ENCODE results near the gene HNF1B. TPM values are rescaled to one million over a fixed set of nuclear protein-coding genes. Genes with fewer than 3 reads are reported as not detected.

Gene HNF1B
- total RNA-seq, 6 experiments from 2014 or later: 5.2 to 7.0 (median 5.7) TPM

DNA sequence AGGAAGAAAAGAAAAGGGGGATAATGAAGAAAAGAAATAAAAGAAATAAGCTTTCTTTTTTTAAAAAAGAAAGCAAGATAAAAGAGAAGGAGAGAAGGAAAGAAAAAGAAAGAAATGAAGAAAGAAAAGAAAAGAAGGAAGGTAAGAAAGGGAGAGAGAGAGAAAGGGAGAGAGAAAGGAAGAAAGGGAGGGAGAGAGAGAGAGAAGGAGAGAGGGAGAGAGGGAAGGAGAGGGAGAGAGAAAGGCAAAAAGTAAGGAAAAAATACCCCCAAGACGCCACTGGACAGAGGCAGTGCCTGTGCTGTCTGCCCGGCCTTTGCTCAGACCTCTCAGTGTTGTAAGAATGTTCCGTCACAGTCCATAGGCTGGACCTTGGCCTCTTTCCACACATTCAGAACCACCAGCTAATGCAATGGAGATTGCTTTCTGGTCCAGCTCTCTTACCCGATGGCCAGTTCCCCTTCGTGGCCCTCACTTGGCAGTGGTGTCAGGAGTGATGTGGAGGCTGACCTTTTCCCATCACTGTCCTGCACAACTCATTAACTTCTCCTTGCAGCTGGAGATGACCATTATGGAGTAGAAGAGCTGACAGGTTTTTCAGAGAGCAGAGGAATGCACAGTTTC is 14.3 kb upstream of the HNF1B start:
- Histone ChIP-seq H3K4me1 (peaks cover 0 to 4% (median 0%) of the 10 kb centered on the region in 4 donors), H3K36me3 (no peaks in the 10 kb centered on the region), H3K27ac (no peak overlapping the region), H3K9me3 (no peaks in the 10 kb centered on the region), H3K4me3 (no peak overlapping the region), H3K27me3 (no peaks in the 10 kb centered on the region)
- 13% methylated on average over 4 of the region's 5 CpGs for WGBS (ENCODE audit: insufficient coverage, low coverage, low lambda C conversion rate, missing lambda C conversion rate)
- peak; percentile 88 to 98 (median 94) for ATAC-seq
- intact Hi-C loops (cut with DNase I): no loop called here
- no peak for TF ChIP-seq CTCF (IDR thresholded peaks at IDR 0.05)
- TF ChIP-seq POLR2A (IDR thresholded peaks at IDR 0.05): peak; percentile 19
- DNase-seq: peak; percentile 38 to 69 (median 68)

GRCh38 chr17:37756051-37756450 is 11.2 kb upstream of the HNF1B start:
- Histone ChIP-seq H3K27me3 (no peaks in the 10 kb centered on the region), H3K27ac (no peak overlapping the region), H3K4me1 (peaks cover 0 to 4% (median 0%) of the 10 kb centered on the region in 4 donors), H3K4me3 (no peak overlapping the region), H3K9me3 (no peaks in the 10 kb centered on the region), H3K36me3 (no peaks in the 10 kb centered on the region)
- ATAC-seq (no peak), DNase-seq (no peak)
- TF ChIP-seq CTCF (IDR thresholded peaks at IDR 0.05) (no peak), POLR2A (IDR thresholded peaks at IDR 0.05) (no peak)
- 41% methylated on average over 2 of the region's 3 CpGs for WGBS (ENCODE audit: insufficient coverage, low coverage, low lambda C conversion rate, missing lambda C conversion rate)
- intact Hi-C loops (cut with DNase I): no loop called here

- Histone ChIP-seq H3K4me3 (no peak overlapping the region), H3K4me1 (peaks cover 0 to 4% (median 0%) of the 10 kb centered on the region in 4 donors), H3K36me3 (no peaks in the 10 kb centered on the region), H3K27ac (no peak overlapping the region), H3K27me3 (no peaks in the 10 kb centered on the region), H3K9me3 (no peaks in the 10 kb centered on the region)
- TF ChIP-seq CTCF (IDR thresholded peaks at IDR 0.05) (no peak), POLR2A (IDR thresholded peaks at IDR 0.05) (no peak)
- ATAC-seq: no peak
- intact Hi-C loops (cut with DNase I): no loop called here
- 78% methylated on average over 4 of the region's 4 CpGs for WGBS (ENCODE audit: insufficient coverage, low coverage, low lambda C conversion rate, missing lambda C conversion rate)
- DNase-seq: no peak
Measured at GRCh38 chr17:37755455-37755854, 10.6 kb upstream of the HNF1B start.

DNA sequence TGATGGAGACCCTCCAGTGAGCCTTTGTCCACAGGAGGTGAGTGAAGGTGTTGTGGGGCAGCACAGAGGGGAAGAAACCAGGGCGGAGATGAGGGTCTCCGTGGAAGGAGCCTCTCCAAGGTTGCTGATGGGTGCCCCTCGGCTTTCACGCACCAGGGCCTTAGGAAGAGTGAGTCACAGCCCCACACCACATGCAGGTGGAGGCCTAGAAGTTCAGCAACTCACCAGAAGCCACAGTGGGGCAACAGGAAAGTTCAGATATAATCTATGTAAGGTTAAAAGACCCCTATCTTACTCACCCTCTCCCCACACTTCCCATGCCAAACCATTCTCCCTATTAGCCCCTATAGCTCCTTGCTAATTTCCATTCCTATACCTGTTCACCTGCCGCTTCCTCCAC is 9.5 kb upstream of the HNF1B start:
- intact Hi-C loops (cut with DNase I): no loop called here
- no peaks in the 10 kb centered on the region for H3K36me3 ChIP-seq
- no peak overlapping the region for H3K27ac ChIP-seq
- TF ChIP-seq POLR2A (IDR thresholded peaks at IDR 0.05) (no peak), CTCF (IDR thresholded peaks at IDR 0.05) (no peak)
- WGBS (ENCODE audit: insufficient coverage, low coverage, low lambda C conversion rate, missing lambda C conversion rate): 91% methylated on average over 4 of the region's 5 CpGs
- H3K27me3 ChIP-seq: no peaks in the 10 kb centered on the region
- H3K9me3 ChIP-seq: no peaks in the 10 kb centered on the region
- ATAC-seq: no peak
- no peak overlapping the region for H3K4me3 ChIP-seq
- DNase-seq: no peak
- H3K4me1 ChIP-seq: no peaks in the 10 kb centered on the region

All from right lobe of liver (tissue), 6 donors.